Mucosa of rectum (tissue), 2 donors: ENCODE data around the gene ZNF215.
A peak's percentile ranks its signal among the peaks of the same experiment; 100 is the strongest.
"Not testable (repeated sequence)": the region's sequence is repeated elsewhere in the genome, so short reads cannot be mapped to it uniquely, and the experiment has no call there.

Source experiments
- H3K27ac ChIP-seq, 2 donors: one replicate each; pipeline ENCODE4 v1.7.0; 2013; ENCODE audit warnings: inconsistent platforms in 2 of 2, low read depth in 2 of 2, low read length in 2 of 2
- H3K27me3 ChIP-seq, 2 donors: one replicate each; pipeline ENCODE4 v1.7.0; 2013; ENCODE audit warnings: low read length in 2 of 2; ENCODE audit not compliant: control insufficient read depth in 2 of 2, insufficient read depth in 2 of 2
- H3K36me3 ChIP-seq, 2 donors: one replicate each; pipeline ENCODE4 v1.7.0; 2013; ENCODE audit warnings: low read length in 2 of 2; ENCODE audit not compliant: control insufficient read depth in 2 of 2, insufficient read depth in 2 of 2
- H3K4me1 ChIP-seq, 2 donors: one replicate each; pipeline ENCODE4 v1.7.0; 2013; ENCODE audit warnings: low read length in 2 of 2, mild to moderate bottlenecking in 1 of 2; ENCODE audit not compliant: control insufficient read depth in 2 of 2, insufficient read depth in 2 of 2
- H3K4me3 ChIP-seq, 2 donors: one replicate each; pipeline ENCODE4 v1.7.0; 2013; ENCODE audit warnings: low read length in 2 of 2
- H3K9ac ChIP-seq, 2 donors: one replicate each; pipeline ENCODE4 v1.7.0; 2013; ENCODE audit warnings: low read length in 2 of 2, low read depth in 1 of 2, mild to moderate bottlenecking in 1 of 2
- H3K9me3 ChIP-seq, 2 donors: one replicate each; pipeline ENCODE4 v1.7.0; 2013; ENCODE audit warnings: low read length in 2 of 2; ENCODE audit not compliant: control insufficient read depth in 2 of 2
- donor health status: healthy.
- donor health status: Normal muscosa, but diverticular disease.

Gene ZNF215

GRCh38 chr11:6900327-6900999, 25.8 kb upstream of the ZNF215 start:
- Histone ChIP-seq H3K36me3 (no peaks in the 10 kb centered on the region), H3K9ac (no peak overlapping the region), H3K27ac (no peak overlapping the region), H3K4me3 (no peak overlapping the region), H3K9me3 (no peaks in the 10 kb centered on the region), H3K27me3 (no peaks in the 10 kb centered on the region), H3K4me1 (no peaks in the 10 kb centered on the region)

GRCh38 chr11:6904804-6905203, 21.4 kb upstream of the ZNF215 start:
- H3K4me1 ChIP-seq, H3K4me3 ChIP-seq, H3K27ac ChIP-seq, H3K36me3 ChIP-seq, H3K9me3 ChIP-seq, H3K27me3 ChIP-seq, H3K9ac ChIP-seq: not testable (repeated sequence)

GRCh38 chr11:6911378-6911777, 14.8 kb upstream of the ZNF215 start:
- H3K27ac ChIP-seq: no peak overlapping the region
- H3K4me1 ChIP-seq: no peaks in the 10 kb centered on the region
- H3K9ac ChIP-seq: no peak overlapping the region
- no peak overlapping the region for H3K4me3 ChIP-seq
- H3K36me3 ChIP-seq: no peaks in the 10 kb centered on the region
- no peaks in the 10 kb centered on the region for H3K27me3 ChIP-seq
- H3K9me3 ChIP-seq: no peaks in the 10 kb centered on the region

DNA sequence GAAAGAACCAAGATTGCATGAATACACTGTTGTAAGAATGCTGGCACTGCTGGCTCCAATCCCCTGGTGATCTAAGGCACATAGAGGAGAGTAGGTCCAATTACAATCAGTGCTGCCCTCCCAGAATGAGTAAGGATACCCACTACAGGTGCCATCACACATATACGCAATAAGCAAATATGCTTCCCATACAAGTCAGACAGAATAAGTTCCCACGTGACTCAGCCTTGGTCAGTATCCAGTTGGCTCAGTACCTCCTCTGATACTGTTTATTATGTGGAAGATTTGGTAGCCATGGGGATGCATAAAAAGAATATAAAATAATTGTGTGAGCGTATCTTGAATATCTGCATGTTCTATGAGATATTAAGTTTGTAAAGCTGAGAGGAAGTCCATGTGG, 14.3 kb upstream of the ZNF215 start:
- Histone ChIP-seq H3K9me3 (no peaks in the 10 kb centered on the region), H3K4me1 (no peaks in the 10 kb centered on the region), H3K27me3 (no peaks in the 10 kb centered on the region), H3K9ac (no peak overlapping the region), H3K4me3 (no peak overlapping the region), H3K36me3 (no peaks in the 10 kb centered on the region), H3K27ac (no peak overlapping the region)

- Histone ChIP-seq H3K4me1 (no peaks in the 10 kb centered on the region), H3K9me3 (peaks cover 0 to 4% of the 10 kb centered on the region in 2 donors), H3K27me3 (no peaks in the 10 kb centered on the region), H3K9ac (no peak overlapping the region), H3K27ac (no peak overlapping the region), H3K36me3 (no peaks in the 10 kb centered on the region), H3K4me3 (no peak overlapping the region)
Measured at GRCh38 chr11:6919698-6920097, 6.5 kb upstream of the ZNF215 start.

GRCh38 chr11:6920702-6921101, 5.5 kb upstream of the ZNF215 start, which contains the start of gene OR2D3:
TSS of gene OR2D3 (plus strand) at chr11:6921002. CDS start at chr11:6921002, 0 bp downstream.
- peaks cover 0 to 4% of the 10 kb centered on the region in 2 donors for H3K9me3 ChIP-seq
- no peak within 1 kb of the TSS for H3K27ac ChIP-seq
- H3K27me3 ChIP-seq: no peaks in the 10 kb centered on the region
- no peak within 1 kb of the TSS for H3K9ac ChIP-seq
- no peaks in the 10 kb centered on the region for H3K36me3 ChIP-seq
- no peaks in the 10 kb centered on the region for H3K4me1 ChIP-seq
- H3K4me3 ChIP-seq: no peak within 1 kb of the TSS

DNA sequence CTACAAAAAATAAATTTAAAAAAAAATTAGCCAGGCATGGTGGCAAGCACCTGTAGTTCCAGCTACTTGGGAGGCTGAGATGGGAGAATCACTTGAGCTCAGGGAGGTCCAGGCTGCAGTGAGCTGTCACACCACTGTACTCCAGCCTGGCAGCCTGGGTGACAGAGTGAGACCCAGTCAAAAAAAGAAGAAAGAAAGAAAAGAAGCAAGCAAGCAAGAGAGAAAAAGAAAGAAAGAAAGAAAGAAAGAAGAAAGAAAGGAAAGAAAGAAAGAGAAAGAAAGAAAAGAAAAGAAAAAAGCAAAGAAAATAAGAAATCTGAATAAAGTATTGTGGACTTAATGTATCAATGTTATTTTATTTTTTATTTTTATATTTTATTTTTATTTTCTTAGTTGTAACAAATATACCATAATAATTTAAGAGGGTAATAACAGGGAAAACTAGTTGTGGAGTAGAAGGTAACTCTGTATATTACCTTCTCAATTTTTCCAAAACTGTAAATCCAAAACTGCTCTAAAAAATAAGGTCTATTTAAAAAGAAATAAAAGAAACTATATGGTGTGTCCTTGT, 1.1 kb upstream of the ZNF215 start:
- Histone ChIP-seq H3K27me3 (no peaks in the 10 kb centered on the region), H3K4me3 (no peak overlapping the region), H3K27ac (no peak overlapping the region), H3K9me3 (no peaks in the 10 kb centered on the region), H3K36me3 (no peaks in the 10 kb centered on the region), H3K9ac (no peak overlapping the region), H3K4me1 (peaks cover 6 to 7% of the 10 kb centered on the region in 2 donors)

GRCh38 chr11:6925636-6926207, 504 bp upstream of the ZNF215 start:
- no peaks in the 10 kb centered on the region for H3K9me3 ChIP-seq
- H3K4me1 ChIP-seq: peaks cover 6 to 7% of the 10 kb centered on the region in 2 donors
- H3K27ac ChIP-seq: peak overlapping the region in 1 of 2 donors; percentile 1
- peak overlapping the region; percentile 85 to 96 for H3K4me3 ChIP-seq
- peak overlapping the region in 1 of 2 donors; percentile 81 for H3K9ac ChIP-seq
- H3K36me3 ChIP-seq: no peaks in the 10 kb centered on the region
- no peaks in the 10 kb centered on the region for H3K27me3 ChIP-seq

DNA sequence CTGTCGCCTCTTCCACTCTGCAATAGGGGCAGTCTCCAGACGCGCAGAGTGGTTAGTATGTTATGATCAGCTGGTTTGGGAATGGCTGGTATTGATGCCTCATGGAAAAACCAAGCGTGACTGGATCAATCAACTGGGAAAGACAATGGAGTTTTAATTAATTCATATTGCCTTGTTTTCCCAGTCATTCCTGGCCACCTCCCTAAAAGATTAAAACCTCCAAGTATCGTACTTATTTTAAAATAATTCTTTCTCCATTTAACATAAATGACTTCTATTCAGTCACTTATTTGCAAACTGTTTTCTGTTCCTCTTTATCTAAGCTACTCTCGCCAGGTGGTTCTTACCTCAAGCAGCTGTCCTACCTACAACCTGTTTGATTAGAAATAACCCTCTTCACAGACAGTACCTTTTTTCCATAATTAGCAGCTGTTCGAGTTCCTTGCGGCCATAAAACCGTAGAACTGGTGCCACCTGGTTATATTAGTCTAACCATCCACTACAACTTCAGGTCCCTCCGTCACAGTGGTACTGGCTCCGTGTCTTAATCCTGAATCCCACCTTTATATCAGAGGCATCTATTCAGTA, 898 bp downstream of the ZNF215 start:
- no peaks in the 10 kb centered on the region for H3K27me3 ChIP-seq
- no peaks in the 10 kb centered on the region for H3K36me3 ChIP-seq
- H3K9me3 ChIP-seq: no peaks in the 10 kb centered on the region
- peaks cover 6 to 7% of the 10 kb centered on the region in 2 donors for H3K4me1 ChIP-seq
- H3K27ac ChIP-seq: peak overlapping the region; percentile 70 to 81
- peak overlapping the region; percentile 71 to 81 for H3K9ac ChIP-seq
- H3K4me3 ChIP-seq: peak overlapping the region; percentile 85 to 96

GRCh38 chr11:6928916-6929315, 2.7 kb downstream of the ZNF215 start:
- Histone ChIP-seq H3K4me1 (peaks cover 6 to 7% of the 10 kb centered on the region in 2 donors), H3K9ac (no peak overlapping the region), H3K4me3 (no peak overlapping the region), H3K9me3 (no peaks in the 10 kb centered on the region), H3K36me3 (no peaks in the 10 kb centered on the region), H3K27me3 (no peaks in the 10 kb centered on the region), H3K27ac (no peak overlapping the region)
